Tibial nerve (tissue), 3 donors: ENCODE measurements around the gene NBR1.

Experiments used
- CTCF ChIP-seq, 5 experiments: fragments of 200-600 bp in 3 of 5; fragments of 450-650 bp in 2 of 5; sonication (generic) in 3 of 5; IDR thresholded peaks; one replicate each; pipeline ENCODE4 v1.5.1; 2016 to 2019; ENCODE audit warnings: antibody characterized with exemption in 5 of 5, mild to moderate bottlenecking in 3 of 5, moderate library complexity in 2 of 5
- POLR2A ChIP-seq, 2 donors: fragments of 450-650 bp; IDR thresholded peaks; one replicate each; pipeline ENCODE4 v1.6.1; 2017; ENCODE audit warnings: antibody characterized with exemption in 2 of 2, mild to moderate bottlenecking in 2 of 2, moderate library complexity in 2 of 2

GRCh38 chr17:43142153-43142552 is 28.9 kb upstream of the NBR1 start:
- TF ChIP-seq POLR2A (IDR thresholded peaks at IDR 0.05) (no peak), CTCF (IDR thresholded peaks at IDR 0.05) (no peak)
